ENCODE data around the gene WDR76.
"Not testable (repeated sequence)": the region's sequence is repeated elsewhere in the genome, so short reads cannot be mapped to it uniquely, and the experiment has no call there.

The WDR76 gene

GRCh38 chr15:43795997-43796396 is 30.8 kb upstream of the WDR76 start:
- Histone ChIP-seq H3K4me3 (ENCODE audit: low read length in 2 of 2) (no peak overlapping the region), H3K9me3 (ENCODE audit: control insufficient read depth in 2 of 2, low read length in 2 of 2) (no peaks in the 10 kb centered on the region), H3K27ac (ENCODE audit: low read depth in 2 of 2, low read length in 2 of 2) (peak overlapping the region in 1 of 2 donors; percentile 5), H3K27me3 (ENCODE audit: control insufficient read depth in 2 of 2, insufficient read depth in 2 of 2, low read length in 2 of 2) (no peaks in the 10 kb centered on the region), H3K36me3 (ENCODE audit: control insufficient read depth in 2 of 2, insufficient read depth in 2 of 2, low read length in 2 of 2) (peaks cover 40 to 54% of the 10 kb centered on the region in 2 donors), H3K9ac (ENCODE audit: low read depth in 1 of 2, low read length in 2 of 2) (no peak overlapping the region), H3K4me1 (ENCODE audit: control insufficient read depth in 2 of 2, insufficient read depth in 2 of 2, low read length in 2 of 2) (peaks cover 48 to 49% of the 10 kb centered on the region in 2 donors)

GRCh38 chr15:43796566-43796965 is 30.2 kb upstream of the WDR76 start:
- H3K9ac ChIP-seq (ENCODE audit: low read depth in 1 of 2, low read length in 2 of 2): no peak overlapping the region
- no peaks in the 10 kb centered on the region for H3K27me3 ChIP-seq (ENCODE audit: control insufficient read depth in 2 of 2, insufficient read depth in 2 of 2, low read length in 2 of 2)
- H3K4me1 ChIP-seq (ENCODE audit: control insufficient read depth in 2 of 2, insufficient read depth in 2 of 2, low read length in 2 of 2): peaks cover 51 to 53% of the 10 kb centered on the region in 2 donors
- peaks cover 40 to 56% of the 10 kb centered on the region in 2 donors for H3K36me3 ChIP-seq (ENCODE audit: control insufficient read depth in 2 of 2, insufficient read depth in 2 of 2, low read length in 2 of 2)
- H3K27ac ChIP-seq (ENCODE audit: low read depth in 2 of 2, low read length in 2 of 2): no peak overlapping the region
- H3K4me3 ChIP-seq (ENCODE audit: low read length in 2 of 2): no peak overlapping the region
- no peaks in the 10 kb centered on the region for H3K9me3 ChIP-seq (ENCODE audit: control insufficient read depth in 2 of 2, low read length in 2 of 2)

- peaks cover 33 to 38% of the 10 kb centered on the region in 2 donors for H3K4me1 ChIP-seq (ENCODE audit: control insufficient read depth in 2 of 2, insufficient read depth in 2 of 2, low read length in 2 of 2)
- no peaks in the 10 kb centered on the region for H3K9me3 ChIP-seq (ENCODE audit: control insufficient read depth in 2 of 2, low read length in 2 of 2)
- peaks cover 31 to 56% of the 10 kb centered on the region in 2 donors for H3K36me3 ChIP-seq (ENCODE audit: control insufficient read depth in 2 of 2, insufficient read depth in 2 of 2, low read length in 2 of 2)
- peak overlapping the region; percentile 95 to 98 for H3K4me3 ChIP-seq (ENCODE audit: low read length in 2 of 2)
- no peaks in the 10 kb centered on the region for H3K27me3 ChIP-seq (ENCODE audit: control insufficient read depth in 2 of 2, insufficient read depth in 2 of 2, low read length in 2 of 2)
- H3K27ac ChIP-seq (ENCODE audit: low read depth in 2 of 2, low read length in 2 of 2): peak overlapping the region; percentile 93 to 95
- peak overlapping the region; percentile 64 to 93 for H3K9ac ChIP-seq (ENCODE audit: low read depth in 1 of 2, low read length in 2 of 2)
These were observed 27.4 kb upstream of the WDR76 start for GRCh38 chr15:43799209-43799944.

GRCh38 chr15:43799945-43800285 is 26.9 kb upstream of the WDR76 start, which contains the start of gene SERINC4:
Gene SERINC4 (minus strand): TSS chr15:43800220. CDS start chr15:43799986, 234 bp downstream.
- Histone ChIP-seq H3K4me1 (ENCODE audit: control insufficient read depth in 2 of 2, insufficient read depth in 2 of 2, low read length in 2 of 2) (peaks cover 29 to 35% of the 10 kb centered on the region in 2 donors), H3K36me3 (ENCODE audit: control insufficient read depth in 2 of 2, insufficient read depth in 2 of 2, low read length in 2 of 2) (peaks cover 31 to 54% of the 10 kb centered on the region in 2 donors), H3K9me3 (ENCODE audit: control insufficient read depth in 2 of 2, low read length in 2 of 2) (no peaks in the 10 kb centered on the region), H3K27ac (ENCODE audit: low read depth in 2 of 2, low read length in 2 of 2) (peak within 1 kb of the TSS; percentile 93 to 95), H3K4me3 (ENCODE audit: low read length in 2 of 2) (peak within 1 kb of the TSS; percentile 95 to 98), H3K9ac (ENCODE audit: low read depth in 1 of 2, low read length in 2 of 2) (peak within 1 kb of the TSS; percentile 93 to 98), H3K27me3 (ENCODE audit: control insufficient read depth in 2 of 2, insufficient read depth in 2 of 2, low read length in 2 of 2) (no peaks in the 10 kb centered on the region)

GRCh38 chr15:43800286-43801141 is 26.3 kb upstream of the WDR76 start, which contains the start of gene HYPK:
Gene HYPK (plus strand): TSS chr15:43800599. CDS start chr15:43800623, 24 bp downstream.
- H3K27me3 ChIP-seq (ENCODE audit: control insufficient read depth in 2 of 2, insufficient read depth in 2 of 2, low read length in 2 of 2): no peaks in the 10 kb centered on the region
- H3K4me1 ChIP-seq (ENCODE audit: control insufficient read depth in 2 of 2, insufficient read depth in 2 of 2, low read length in 2 of 2): peaks cover 29 to 34% of the 10 kb centered on the region in 2 donors
- H3K9me3 ChIP-seq (ENCODE audit: control insufficient read depth in 2 of 2, low read length in 2 of 2): no peaks in the 10 kb centered on the region
- peaks cover 33 to 52% of the 10 kb centered on the region in 2 donors for H3K36me3 ChIP-seq (ENCODE audit: control insufficient read depth in 2 of 2, insufficient read depth in 2 of 2, low read length in 2 of 2)
- peak within 1 kb of the TSS; percentile 93 to 98 for H3K9ac ChIP-seq (ENCODE audit: low read depth in 1 of 2, low read length in 2 of 2)
- H3K4me3 ChIP-seq (ENCODE audit: low read length in 2 of 2): peak within 1 kb of the TSS; percentile 95 to 98
- peak within 1 kb of the TSS; percentile 93 to 95 for H3K27ac ChIP-seq (ENCODE audit: low read depth in 2 of 2, low read length in 2 of 2)

- H3K9me3 ChIP-seq (ENCODE audit: control insufficient read depth in 2 of 2, low read length in 2 of 2); H3K27me3 ChIP-seq (ENCODE audit: control insufficient read depth in 2 of 2, insufficient read depth in 2 of 2, low read length in 2 of 2); H3K4me3 ChIP-seq (ENCODE audit: low read length in 2 of 2); H3K27ac ChIP-seq (ENCODE audit: low read depth in 2 of 2, low read length in 2 of 2); H3K9ac ChIP-seq (ENCODE audit: low read depth in 1 of 2, low read length in 2 of 2): not testable (repeated sequence)
- H3K36me3 ChIP-seq (ENCODE audit: control insufficient read depth in 2 of 2, insufficient read depth in 2 of 2, low read length in 2 of 2): peaks cover 25 to 46% of the 10 kb centered on the region in 2 donors
- H3K4me1 ChIP-seq (ENCODE audit: control insufficient read depth in 2 of 2, insufficient read depth in 2 of 2, low read length in 2 of 2): peaks cover 27 to 29% of the 10 kb centered on the region in 2 donors
These were observed 24.1 kb upstream of the WDR76 start for GRCh38 chr15:43802676-43803075.

GRCh38 chr15:43808435-43808950 is 18.3 kb upstream of the WDR76 start:
- H3K4me1 ChIP-seq (ENCODE audit: control insufficient read depth in 2 of 2, insufficient read depth in 2 of 2, low read length in 2 of 2): no peaks in the 10 kb centered on the region
- H3K27ac ChIP-seq (ENCODE audit: low read depth in 2 of 2, low read length in 2 of 2): peak overlapping the region in 1 of 2 donors; percentile 48
- H3K9ac ChIP-seq (ENCODE audit: low read depth in 1 of 2, low read length in 2 of 2): no peak overlapping the region
- H3K36me3 ChIP-seq (ENCODE audit: control insufficient read depth in 2 of 2, insufficient read depth in 2 of 2, low read length in 2 of 2): peaks cover 60 to 64% of the 10 kb centered on the region in 2 donors
- no peak overlapping the region for H3K4me3 ChIP-seq (ENCODE audit: low read length in 2 of 2)
- H3K27me3 ChIP-seq (ENCODE audit: control insufficient read depth in 2 of 2, insufficient read depth in 2 of 2, low read length in 2 of 2): no peaks in the 10 kb centered on the region
- H3K9me3 ChIP-seq (ENCODE audit: control insufficient read depth in 2 of 2, low read length in 2 of 2): no peaks in the 10 kb centered on the region

- Histone ChIP-seq H3K9ac (ENCODE audit: low read depth in 1 of 2, low read length in 2 of 2) (no peak overlapping the region), H3K36me3 (ENCODE audit: control insufficient read depth in 2 of 2, insufficient read depth in 2 of 2, low read length in 2 of 2) (peaks cover 66 to 68% of the 10 kb centered on the region in 2 donors), H3K9me3 (ENCODE audit: control insufficient read depth in 2 of 2, low read length in 2 of 2) (no peaks in the 10 kb centered on the region), H3K4me1 (ENCODE audit: control insufficient read depth in 2 of 2, insufficient read depth in 2 of 2, low read length in 2 of 2) (no peaks in the 10 kb centered on the region), H3K27me3 (ENCODE audit: control insufficient read depth in 2 of 2, insufficient read depth in 2 of 2, low read length in 2 of 2) (no peaks in the 10 kb centered on the region), H3K27ac (ENCODE audit: low read depth in 2 of 2, low read length in 2 of 2) (no peak overlapping the region), H3K4me3 (ENCODE audit: low read length in 2 of 2) (no peak overlapping the region)
These were observed 17.7 kb upstream of the WDR76 start for GRCh38 chr15:43808960-43809678.

- not testable (repeated sequence) for H3K27me3 ChIP-seq (ENCODE audit: control insufficient read depth in 2 of 2, insufficient read depth in 2 of 2, low read length in 2 of 2); H3K9me3 ChIP-seq (ENCODE audit: control insufficient read depth in 2 of 2, low read length in 2 of 2); H3K27ac ChIP-seq (ENCODE audit: low read depth in 2 of 2, low read length in 2 of 2); H3K9ac ChIP-seq (ENCODE audit: low read depth in 1 of 2, low read length in 2 of 2); H3K4me1 ChIP-seq (ENCODE audit: control insufficient read depth in 2 of 2, insufficient read depth in 2 of 2, low read length in 2 of 2); H3K4me3 ChIP-seq (ENCODE audit: low read length in 2 of 2)
- H3K36me3 ChIP-seq (ENCODE audit: control insufficient read depth in 2 of 2, insufficient read depth in 2 of 2, low read length in 2 of 2): peaks cover 52 to 53% of the 10 kb centered on the region in 2 donors
These were observed 11.7 kb upstream of the WDR76 start for GRCh38 chr15:43815064-43815463.

Measured in mucosa of rectum (tissue), 2 donors.